ENCODE data around the gene KCNJ15. TPM values are rescaled to one million over a fixed set of nuclear protein-coding genes. Genes with fewer than 3 reads are reported as not detected.

KCNJ15 gene
- total and polyA plus RNA-seq, 2 of the 8 experiments (the other 6 are each of a cell fraction or from before 2014, with no cell fraction given) = under 0.01 TPM; not detected in 1

GRCh38 chr21:38221594-38221993, 35.2 kb upstream of the KCNJ15 start:
- Histone ChIP-seq H3K79me1 (ENCODE audit: low read depth, low read length) (no peaks in the 10 kb centered on the region), H4K8ac (ENCODE audit: extremely low read depth, insufficient read depth, low read length) (no peak overlapping the region), H3K4me3 (ENCODE audit: extremely low read depth in 1 of 4, insufficient read depth in 2 of 4, low read depth in 3 of 4, low read length in 4 of 4) (no peak overlapping the region), H4K20me1 (replicated peaks in 1 of 2; ENCODE audit: control insufficient read depth in 1 of 2, insufficient read depth in 2 of 2, low read length in 2 of 2) (no peaks in the 10 kb centered on the region), H3K79me2 (ENCODE audit: control insufficient read depth in 1 of 2, insufficient read depth in 2 of 2, low read length in 2 of 2) (no peaks in the 10 kb centered on the region), H2BK15ac (ENCODE audit: low read length) (no peak overlapping the region), H3K27ac (ENCODE audit: low read depth, low read length) (no peak overlapping the region), H4K5ac (ENCODE audit: insufficient read length, low read depth, low read length) (no peak overlapping the region), H3K23me2 (ENCODE audit: low read depth, low read length) (no peaks in the 10 kb centered on the region), H2BK12ac (ENCODE audit: low read depth, low read length) (no peak overlapping the region), H3K56ac (replicated peaks; ENCODE audit: insufficient read length, low read depth, low read length) (no peak overlapping the region), H3K14ac (ENCODE audit: insufficient read length) (no peak overlapping the region), H3K36me3 (ENCODE audit: control insufficient read depth in 2 of 4, insufficient read depth in 4 of 4, low read length in 3 of 4) (peaks cover 0 to 14% (median 0%) of the 10 kb centered on the region in 4 experiments; a peak in 2 of 8 replicates), H3K27me3 (replicated peaks in 1 of 4; ENCODE audit: control insufficient read depth in 3 of 4, extremely low read depth in 1 of 4, insufficient read depth in 3 of 4, low read length in 3 of 4) (no peaks in the 10 kb centered on the region), H3K9me3 (ENCODE audit: insufficient read depth in 2 of 2, low read depth in 1 of 2, low read length in 1 of 2) (peaks cover 44 to 52% of the 10 kb centered on the region in 2 experiments), H3K4ac (replicated peaks; ENCODE audit: insufficient read length, low read depth, low read length) (no peak overlapping the region), H2AFZ (ENCODE audit: low read length) (no peak overlapping the region), H4K91ac (replicated peaks; ENCODE audit: insufficient read length, low read length) (no peak overlapping the region), H2BK20ac (ENCODE audit: low read length) (no peak overlapping the region), H3K23ac (ENCODE audit: insufficient read length) (no peak overlapping the region), H3K9ac (replicated peaks in 1 of 4; ENCODE audit: extremely low read depth in 1 of 4, low read depth in 3 of 4, low read length in 3 of 4) (no peak overlapping the region), H2BK5ac (ENCODE audit: low read depth, low read length) (no peak overlapping the region), H3K4me1 (replicated peaks in 1 of 4; ENCODE audit: control insufficient read depth in 3 of 4, insufficient read depth in 4 of 4, low read length in 3 of 4) (no peaks in the 10 kb centered on the region), H2AK5ac (ENCODE audit: low read depth, low read length) (no peak overlapping the region), H2BK120ac (replicated peaks; ENCODE audit: low read depth, low read length) (no peak overlapping the region), H3K18ac (ENCODE audit: extremely low read depth, low read length) (no peak overlapping the region), H3K4me2 (ENCODE audit: insufficient read depth in 1 of 2, low read depth in 2 of 2, low read length in 2 of 2) (no peak overlapping the region)
- DNase-seq (ENCODE audit: low read depth in 1 of 2, low spot score in 2 of 2) (no peak), FAIRE-seq (no peak)
- CTCF ChIA-PET (ENCODE audit: partially characterized antibody) = interaction anchor here (5.7 kb wide), 1 partner anchor 130 kb away, joined by 59 read pairs; no protein-coding TSS in a partner anchor
- POLR2A ChIA-PET (ENCODE audit: partially characterized antibody) = no interaction called here
- WGBS, 2 experiments (ENCODE audit: extremely low coverage in 1 of 2, insufficient coverage in 1 of 2, insufficient read length in 1 of 2, insufficient replicate concordance in 2 of 2, low coverage in 1 of 2, low lambda C conversion rate in 2 of 2, missing lambda C conversion rate in 1 of 2) = 46% methylated on average over 1 of the region's 1 CpG; no CpG with 5 or more reads in 1 of the 2 experiments
- TF ChIP-seq CBX8 (IDR thresholded peaks at IDR 0.05; ENCODE audit: borderline replicate concordance, low read depth, low read length) (no peak), SIRT6 (IDR thresholded peaks at IDR 0.05; ENCODE audit: low read length) (no peak), KDM4A (IDR thresholded peaks at IDR 0.05; ENCODE audit: low read depth, low read length, severe bottlenecking) (no peak), CTCF (IDR thresholded peaks at IDR 0.05; ENCODE audit: control extremely low read depth in 1 of 3, insufficient read depth in 1 of 3, low read depth in 1 of 3, low read length in 3 of 3) (no peak), CHD2 (IDR thresholded peaks at IDR 0.05; ENCODE audit: low read length) (no peak)

All from H1 (cell line).